GM19324 (cell line): ENCODE data around the gene MMP2.

Source experiments
- ATAC-seq: cut with Tn5 transposase; IDR thresholded peaks from one replicate; pipeline ENCODE4 v1.9.1; 2021; ENCODE audit warnings: mild to moderate bottlenecking, moderate library complexity; ENCODE audit not compliant: unreplicated experiment, low FRiP score

Gene MMP2

DNA sequence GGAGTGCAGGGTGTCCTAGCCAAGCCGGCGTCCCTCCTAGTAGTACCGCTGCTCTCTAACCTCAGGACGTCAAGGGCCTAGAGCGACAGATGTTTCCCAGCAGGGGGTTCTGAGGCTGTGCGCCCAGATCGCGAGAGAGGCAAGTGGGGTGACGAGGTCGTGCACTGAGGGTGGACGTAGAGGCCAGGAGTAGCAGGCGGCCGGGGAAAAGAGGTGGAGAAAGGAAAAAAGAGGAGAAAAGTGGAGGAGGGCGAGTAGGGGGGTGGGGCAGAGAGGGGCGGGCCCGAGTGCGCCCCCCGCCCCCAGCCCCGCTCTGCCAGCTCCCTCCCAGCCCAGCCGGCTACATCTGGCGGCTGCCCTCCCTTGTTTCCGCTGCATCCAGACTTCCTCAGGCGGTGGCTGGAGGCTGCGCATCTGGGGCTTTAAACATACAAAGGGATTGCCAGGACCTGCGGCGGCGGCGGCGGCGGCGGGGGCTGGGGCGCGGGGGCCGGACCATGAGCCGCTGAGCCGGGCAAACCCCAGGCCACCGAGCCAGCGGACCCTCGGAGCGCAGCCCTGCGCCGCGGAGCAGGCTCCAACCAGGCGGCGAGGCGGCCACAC lies at the start of gene MMP2:
Gene MMP2, plus strand, starts transcription at position 372 of the 603 bp plus-strand sequence. CDS start 282 bp downstream, outside the sequence.
- ATAC-seq = no peak

GRCh38 chr16:55433030-55433429 lies 46.0 kb upstream of the MMP2 start:
- no peak for ATAC-seq

DNA sequence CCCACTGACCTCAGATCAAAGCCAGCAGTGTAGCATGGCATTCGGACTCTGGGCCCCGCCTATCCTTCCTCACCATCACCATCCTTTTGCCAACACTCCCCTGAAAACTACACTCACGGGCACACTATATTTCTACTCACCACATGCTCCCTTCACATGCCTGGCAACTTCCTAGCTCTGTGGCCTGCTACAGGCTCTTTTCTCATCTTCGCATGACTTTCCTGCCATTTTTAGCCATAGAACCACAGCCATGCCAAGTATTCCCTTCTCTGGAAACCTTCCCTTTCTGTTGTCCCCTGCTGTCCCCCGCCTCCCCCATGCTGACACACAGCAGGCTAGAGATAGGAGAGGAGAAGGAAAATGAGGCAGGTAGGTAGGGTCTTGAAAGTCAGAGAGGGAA lies 45.5 kb upstream of the MMP2 start:
- ATAC-seq = no peak

GRCh38 chr16:55434000-55434399 lies 45.0 kb upstream of the MMP2 start:
- ATAC-seq = no peak

DNA sequence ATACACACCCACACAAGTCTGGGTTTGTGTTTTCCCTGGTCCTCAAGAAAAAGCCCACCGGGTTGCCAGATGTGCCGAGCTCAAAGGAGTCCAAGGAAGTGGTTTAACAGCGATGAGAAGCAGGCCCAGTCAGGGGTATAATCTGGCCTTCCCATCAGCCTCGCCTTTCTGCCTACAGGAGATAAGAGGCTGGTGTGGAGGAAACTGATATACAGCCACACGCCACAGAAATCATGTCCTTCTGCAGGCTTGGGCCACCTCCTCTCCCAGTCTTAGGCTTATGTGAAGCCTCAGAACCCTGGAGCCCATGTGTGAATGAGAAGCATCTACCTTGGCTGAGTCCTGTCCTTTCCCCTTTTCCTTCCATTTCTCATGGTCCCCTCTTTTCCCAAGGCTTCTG lies 43.6 kb upstream of the MMP2 start:
- ATAC-seq = no peak

GRCh38 chr16:55436587-55436986 lies 42.4 kb upstream of the MMP2 start:
- ATAC-seq = no peak

GRCh38 chr16:55437625-55438024 lies 41.4 kb upstream of the MMP2 start:
- ATAC-seq = no peak

DNA sequence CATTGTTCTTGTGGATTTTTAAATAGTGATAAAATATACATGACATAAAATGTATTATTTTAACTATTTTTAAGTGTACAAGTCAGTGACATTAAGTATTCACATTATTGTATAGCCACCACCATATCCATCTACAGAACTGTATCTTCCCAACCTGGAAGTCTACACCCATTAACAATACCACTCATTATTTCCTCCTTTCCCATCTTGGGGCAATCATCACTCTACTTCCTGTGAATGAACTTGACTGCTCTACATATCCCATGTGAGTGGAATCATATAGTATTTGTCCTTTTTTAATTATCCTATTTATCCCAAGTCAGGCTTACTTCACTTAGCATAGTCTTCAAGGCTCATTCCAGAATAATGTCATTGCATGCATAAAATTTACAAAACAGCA lies 40.7 kb upstream of the MMP2 start:
- ATAC-seq = no peak

- no peak for ATAC-seq
These were observed 39.8 kb upstream of the MMP2 start for GRCh38 chr16:55439101-55439690.

- no peak for ATAC-seq
These were observed 35.3 kb upstream of the MMP2 start for GRCh38 chr16:55443434-55444346.

DNA sequence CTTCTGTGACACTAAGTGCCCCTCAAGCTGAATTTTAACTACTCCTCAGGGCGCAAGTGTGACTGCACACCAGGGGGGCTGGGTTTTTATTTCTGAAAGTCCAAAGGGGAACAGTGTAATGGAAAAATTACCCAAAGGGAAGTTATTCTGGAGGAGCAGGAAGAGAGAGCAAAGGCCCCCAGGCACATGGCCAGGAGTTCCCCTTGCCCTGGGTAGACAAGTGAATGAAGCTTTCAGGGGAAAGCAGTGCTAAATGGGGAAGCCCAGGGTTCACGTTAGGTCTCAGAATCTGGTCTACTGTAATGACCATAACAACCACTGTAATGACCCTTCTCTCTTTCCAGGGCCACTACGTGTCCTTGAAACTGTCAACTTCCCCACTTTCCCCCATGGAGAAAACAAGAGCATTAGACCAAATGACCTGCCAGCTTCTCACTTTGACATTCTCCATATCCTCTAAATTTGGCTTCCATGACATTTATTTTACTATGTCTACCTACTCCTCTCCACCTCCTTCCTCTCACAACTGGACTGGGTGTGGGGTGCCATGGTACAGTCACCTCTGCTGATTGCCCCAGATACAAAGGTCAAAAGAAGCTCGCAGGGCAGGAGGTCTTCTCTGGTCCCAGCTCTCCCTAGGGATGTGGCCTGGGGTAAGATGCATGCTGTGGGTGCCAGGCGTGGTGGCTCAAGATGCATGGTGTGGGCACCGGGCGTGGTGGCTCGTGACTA lies 34.1 kb upstream of the MMP2 start:
- no peak for ATAC-seq

GRCh38 chr16:55447231-55447630 lies 31.8 kb upstream of the MMP2 start:
- no peak for ATAC-seq

- ATAC-seq = no peak
These were observed 26.0 kb upstream of the MMP2 start for GRCh38 chr16:55452996-55453395.

GRCh38 chr16:55453909-55454308 lies 25.1 kb upstream of the MMP2 start:
- ATAC-seq = no peak

- ATAC-seq = no peak
These were observed 24.1 kb upstream of the MMP2 start for GRCh38 chr16:55454861-55455260.

DNA sequence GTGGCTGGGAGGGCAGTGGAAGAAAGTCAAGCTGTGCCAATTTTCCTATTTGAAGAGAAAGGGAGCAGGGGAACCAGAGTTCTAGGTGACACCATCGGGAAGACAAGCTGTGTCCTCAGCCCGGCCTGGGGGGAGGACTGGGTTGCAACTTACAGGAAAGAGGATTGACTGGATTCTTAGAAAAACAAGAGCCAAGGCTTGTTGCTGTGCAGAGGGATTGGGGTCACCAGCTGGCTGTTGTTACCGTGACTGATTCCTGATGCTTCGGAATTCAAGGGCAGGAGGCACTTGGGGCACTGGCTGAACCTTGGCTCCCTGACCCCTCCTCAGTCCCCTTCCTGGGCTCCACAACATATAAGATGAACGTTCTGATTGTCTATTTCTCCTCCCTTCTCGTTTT lies 16.8 kb upstream of the MMP2 start:
- ATAC-seq = no peak

- no peak for ATAC-seq
These were observed 14.6 kb upstream of the MMP2 start for GRCh38 chr16:55464375-55464774.

DNA sequence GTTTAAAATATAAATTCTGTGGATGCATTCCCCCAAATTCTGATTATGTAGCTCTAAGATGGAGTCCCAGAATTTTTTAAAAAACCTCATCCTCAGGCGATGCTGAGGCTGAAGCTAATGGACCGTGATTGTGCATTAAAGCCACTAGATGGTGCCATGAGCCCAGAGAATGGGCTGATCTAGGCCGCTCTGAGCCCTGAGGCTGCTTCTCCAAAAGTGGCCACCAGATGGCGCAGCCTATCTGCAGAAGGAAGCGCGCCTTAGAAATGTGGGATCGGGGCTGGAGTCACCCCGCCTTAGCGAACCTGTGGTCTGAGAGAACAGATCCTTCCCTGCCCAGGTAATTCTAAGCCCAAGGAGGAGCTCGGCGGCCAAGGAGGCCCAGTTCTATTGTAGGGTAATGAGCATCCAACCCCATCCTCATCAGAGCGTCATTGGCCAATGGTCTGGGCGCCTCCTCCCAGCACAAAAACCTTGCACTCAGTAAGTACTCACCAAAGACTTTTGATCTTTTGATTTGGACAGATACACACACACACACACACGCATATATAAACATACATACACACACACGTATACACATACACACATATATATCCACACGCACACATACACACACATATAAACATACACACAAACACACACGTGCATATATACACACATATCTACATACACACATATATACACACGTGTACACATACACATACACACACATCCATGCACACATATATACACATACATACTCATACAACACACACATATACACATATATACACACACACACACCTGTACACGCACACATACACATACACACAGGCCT lies 13.7 kb upstream of the MMP2 start:
- ATAC-seq = peak; percentile 80

- ATAC-seq = no peak
These were observed 12.8 kb upstream of the MMP2 start for GRCh38 chr16:55466209-55466608.

- ATAC-seq = no peak
These were observed 11.1 kb upstream of the MMP2 start for GRCh38 chr16:55467898-55468297.
